GM23338 (cell line): ENCODE data around the gene FKBP1A. TPM values are rescaled to one million over a fixed set of nuclear protein-coding genes. Genes with fewer than 3 reads are reported as not detected.

Experiments
- ATAC-seq: fragments of 200-7000 bp; cut with Tn5 transposase; 3 replicates; pipeline ENCODE4 v1.9.1; 2020
- DNase-seq: peaks from one replicate; pipeline ENCODE4 v3.0.0-alpha.2; 2015; ENCODE audit warnings: low spot score
- H2AFZ ChIP-seq: fragments of 200-600 bp; sonication (generic); 2 replicates; pipeline ENCODE4 v1.8.0; 2016; ENCODE audit warnings: antibody characterized with exemption, mild to moderate bottlenecking, moderate library complexity
- H3F3A ChIP-seq: fragments of 200-600 bp; sonication (generic); replicated peaks from 2 replicates; pipeline ENCODE4 v1.8.0; 2017; ENCODE audit warnings: antibody characterized with exemption, mixed run types, low read depth
- H3K27ac ChIP-seq: fragments of 200-600 bp; sonication (generic); 2 replicates; pipeline ENCODE4 v1.6.1; 2016; ENCODE audit warnings: low read depth
- H3K27me3 ChIP-seq: fragments of 200-600 bp; sonication (generic); 2 replicates; pipeline ENCODE4 v1.8.0; 2016; ENCODE audit warnings: mild to moderate bottlenecking, mixed run types, moderate library complexity; ENCODE audit not compliant: insufficient read depth
- H3K36me3 ChIP-seq: fragments of 200-600 bp; sonication (generic); 2 replicates; pipeline ENCODE4 v1.8.0; 2016; ENCODE audit warnings: mild to moderate bottlenecking; ENCODE audit not compliant: insufficient read depth
- H3K4me1 ChIP-seq: fragments of 200-600 bp; sonication (generic); 2 replicates; pipeline ENCODE4 v1.8.0; 2016; ENCODE audit warnings: mild to moderate bottlenecking, moderate library complexity; ENCODE audit not compliant: insufficient read depth
- H3K4me2 ChIP-seq: fragments of 200-600 bp; sonication (generic); 2 replicates; pipeline ENCODE4 v1.7.1; 2017; ENCODE audit warnings: mixed run types
- H3K4me3 ChIP-seq: fragments of 200-600 bp; sonication (generic); 2 replicates; pipeline ENCODE4 v1.6.1; 2016; ENCODE audit warnings: mixed run types
- H3K79me2 ChIP-seq: fragments of 200-600 bp; sonication (generic); replicated peaks from 2 replicates; pipeline ENCODE4 v1.8.0; 2017; ENCODE audit warnings: mild to moderate bottlenecking; ENCODE audit not compliant: insufficient read depth
- H3K9me2 ChIP-seq: fragments of 200-600 bp; sonication (generic); 2 replicates; pipeline ENCODE4 v1.8.0; 2017; ENCODE audit not compliant: insufficient read depth
- H4K20me1 ChIP-seq: fragments of 200-600 bp; sonication (generic); replicated peaks from 2 replicates; pipeline ENCODE4 v1.8.0; 2017; ENCODE audit warnings: mild to moderate bottlenecking; ENCODE audit not compliant: insufficient read depth
- H3K27ac Mint-ChIP-seq: 2 replicates; pipeline ENCODE4 v1.8.0; 2020; ENCODE audit warnings: inconsistent platforms, mild to moderate bottlenecking, moderate library complexity, mixed read lengths
- H3K27me3 Mint-ChIP-seq: 3 replicates; pipeline ENCODE4 v1.8.0; 2022; ENCODE audit warnings: low read depth, mild to moderate bottlenecking, moderate library complexity, mixed read lengths, inconsistent platforms; ENCODE audit not compliant: insufficient read depth, poor library complexity
- H3K36me3 Mint-ChIP-seq: 3 replicates; pipeline ENCODE4 v1.8.0; 2021; ENCODE audit warnings: low read depth, mild to moderate bottlenecking, inconsistent platforms, moderate library complexity, mixed read lengths
- H3K4me1 Mint-ChIP-seq: 3 replicates; pipeline ENCODE4 v1.8.0; 2020; ENCODE audit warnings: mild to moderate bottlenecking, inconsistent platforms, mixed read lengths
- H3K4me3 Mint-ChIP-seq: 3 replicates; pipeline ENCODE4 v1.8.0; 2021; ENCODE audit warnings: moderate library complexity, mild to moderate bottlenecking, inconsistent platforms, mixed read lengths
- H3K9me3 Mint-ChIP-seq: 3 replicates; pipeline ENCODE4 v1.8.0; 2020; ENCODE audit warnings: moderate library complexity, mild to moderate bottlenecking, inconsistent platforms, mixed read lengths
- POLR2AphosphoS5 ChIP-seq: IDR thresholded peaks from 2 replicates; pipeline ENCODE4 v1.6.1; 2016; ENCODE audit warnings: antibody characterized with exemption, low read depth
- REST ChIP-seq: IDR thresholded peaks from one replicate; pipeline ENCODE4 v1.6.1; 2018; ENCODE audit warnings: antibody characterized with exemption; ENCODE audit not compliant: unreplicated experiment
- polyA plus RNA-seq: library from polyadenylated mRNA; unstranded; fragments of >200 nt; fragmentation: Nextera tagmentation; extraction: Ambion mirVana; gene quantifications from 2 replicates; pipeline ENCODE4 v1.2.1, GENCODE V29; 2016
- total RNA-seq: library from RNA; depleted of rRNA; stranded (reverse); fragments of >200 nt; shearing (Covaris generic); gene quantifications from 2 replicates; pipeline ENCODE4 v1.2.3, GENCODE V29; 2014; rRNA removed

FKBP1A gene
- total and polyA plus RNA-seq, 2 experiments from 2014 or later: 171 to 350 TPM

- TF ChIP-seq REST: no peak
Observed at GRCh38 chr20:1319462-1319861, 73.4 kb downstream of the FKBP1A start (continued).

GRCh38 chr20:1319051-1319450 lies 73.8 kb downstream of the FKBP1A start:
- TF ChIP-seq POLR2AphosphoS5 (no peak), REST (no peak)
- Mint-ChIP-seq H3K27me3 (peaks cover 6% of the 10 kb centered on the region), H3K36me3 (no peaks in the 10 kb centered on the region), H3K9me3 (no peaks in the 10 kb centered on the region), H3K27ac (no peak overlapping the region), H3K4me3 (no peak overlapping the region), H3K4me1 (no peaks in the 10 kb centered on the region)
- Histone ChIP-seq H3K36me3 (no peaks in the 10 kb centered on the region), H3K27me3 (no peaks in the 10 kb centered on the region), H3K79me2 (no peaks in the 10 kb centered on the region), H3K9me2 (no peaks in the 10 kb centered on the region), H3K27ac (no peak overlapping the region), H3K4me1 (no peaks in the 10 kb centered on the region), H3K4me3 (no peak overlapping the region), H4K20me1 (no peaks in the 10 kb centered on the region), H3F3A (no peaks in the 10 kb centered on the region), H2AFZ (no peak overlapping the region), H3K4me2 (no peak overlapping the region)
- no peak for DNase-seq
- no peak for ATAC-seq

Other genes with a start within 250 kb of the FKBP1A start
- gene TMEM74B, start 208.1 kb downstream of the FKBP1A start, total RNA-seq: 3.6 and 4.8 TPM in 2 replicates
- gene TMEM74B, start 208.1 kb downstream of the FKBP1A start, polyA plus RNA-seq: 1.0 and 1.5 TPM in 2 replicates
- not detected in 2 replicates for gene C20orf202, start 189.6 kb downstream of the FKBP1A start, total RNA-seq
- gene C20orf202, start 189.6 kb downstream of the FKBP1A start, polyA plus RNA-seq: 0.17 TPM in 1 of 2 replicates, not detected in the other
- 0.10 TPM in 1 of 2 replicates, not detected in the other for gene RAD21L1, start 167.0 kb downstream of the FKBP1A start, total RNA-seq
- gene RAD21L1, start 167.0 kb downstream of the FKBP1A start, polyA plus RNA-seq: 0.38 and 0.95 TPM in 2 replicates
- 3.5 and 5.8 TPM in 2 replicates for gene SNPH, start 126.8 kb downstream of the FKBP1A start, total RNA-seq
- 1.3 and 1.5 TPM in 2 replicates for gene SNPH, start 126.8 kb downstream of the FKBP1A start, polyA plus RNA-seq
- gene SDCBP2, start 63.9 kb downstream of the FKBP1A start, total RNA-seq: 4.6 and 5.3 TPM in 2 replicates
- 2.9 and 3.2 TPM in 2 replicates for gene SDCBP2, start 63.9 kb downstream of the FKBP1A start, polyA plus RNA-seq
- gene NSFL1C, start 73.8 kb upstream of the FKBP1A start, total RNA-seq: 48.9 and 52.6 TPM in 2 replicates
- 84.9 and 92.2 TPM in 2 replicates for gene NSFL1C, start 73.8 kb upstream of the FKBP1A start, polyA plus RNA-seq
- gene SIRPB2, start 98.4 kb upstream of the FKBP1A start, total RNA-seq: not detected in 2 replicates
- gene SIRPB2, start 98.4 kb upstream of the FKBP1A start, polyA plus RNA-seq: 0.29 TPM in 1 of 2 replicates, not detected in the other
- gene SIRPD, start 164.7 kb upstream of the FKBP1A start, total RNA-seq: not detected in 2 replicates
- gene SIRPD, start 164.7 kb upstream of the FKBP1A start, polyA plus RNA-seq: not detected in 2 replicates
- not detected in 2 replicates for gene SIRPB1, start 227.0 kb upstream of the FKBP1A start, total RNA-seq
- not detected in 2 replicates for gene SIRPB1, start 227.0 kb upstream of the FKBP1A start, polyA plus RNA-seq